ENCODE measurements around the gene GGNBP2.
A peak's percentile ranks its signal among the peaks of the same experiment; 100 is the strongest.

The GGNBP2 gene

DNA sequence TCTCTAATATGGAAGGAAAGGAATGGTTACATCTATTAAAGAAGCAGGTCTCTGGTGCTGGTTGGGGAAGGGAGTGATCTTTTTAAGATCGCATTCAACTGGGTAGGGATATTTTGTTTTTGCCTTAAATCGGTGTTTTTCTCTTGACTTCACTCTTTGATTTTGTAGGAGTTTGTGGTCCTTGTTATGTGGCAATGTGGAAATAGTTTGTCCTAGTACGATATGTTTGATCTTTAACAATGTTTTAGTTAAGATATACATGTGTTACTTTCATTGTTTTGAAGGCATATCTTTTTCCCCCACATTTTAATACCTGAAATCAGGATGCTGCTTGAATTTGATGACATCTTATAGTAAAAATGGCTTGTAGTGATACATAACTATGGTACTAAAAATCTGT is 8.7 kb downstream of the GGNBP2 start:
- no peak for DNase-seq (ENCODE audit: low read depth in 1 of 2, low spot score in 1 of 2)

GRCh38 chr17:36566081-36566480 is 21.4 kb downstream of the GGNBP2 start:
- DNase-seq (ENCODE audit: low read depth in 1 of 2, low spot score in 1 of 2) = no peak

GRCh38 chr17:36575028-36575427 is 30.3 kb downstream of the GGNBP2 start:
- DNase-seq (ENCODE audit: low read depth in 1 of 2, low spot score in 1 of 2) = no peak

- DNase-seq (ENCODE audit: low read depth in 1 of 2, low spot score in 1 of 2) = no peak
These were observed 32.1 kb downstream of the GGNBP2 start for GRCh38 chr17:36576793-36577192.

- DNase-seq (ENCODE audit: low read depth in 1 of 2, low spot score in 1 of 2) = no peak
These were observed 34.0 kb downstream of the GGNBP2 start for GRCh38 chr17:36578671-36579070.

DNA sequence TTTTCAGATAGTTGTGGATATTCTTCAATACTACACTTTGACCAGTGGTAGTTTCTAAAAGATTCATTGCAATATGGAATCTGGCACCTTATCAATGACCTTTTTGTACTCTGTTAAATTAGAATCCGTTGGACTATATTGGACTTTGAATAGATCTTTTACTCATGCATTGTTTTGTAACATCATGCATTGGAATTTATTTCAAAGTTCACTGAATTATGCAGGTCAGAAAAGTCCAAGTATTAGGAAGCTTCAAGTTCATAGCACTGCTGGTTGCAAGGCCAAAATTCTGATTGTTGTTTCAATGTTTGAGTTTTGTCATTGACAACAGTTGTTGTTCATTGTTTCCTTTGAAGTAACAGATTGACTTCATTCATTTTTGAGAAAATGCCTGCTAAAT is 39.1 kb downstream of the GGNBP2 start:
- DNase-seq (ENCODE audit: low read depth in 1 of 2, low spot score in 1 of 2) = no peak

- no peak for DNase-seq (ENCODE audit: low read depth in 1 of 2, low spot score in 1 of 2)
These were observed 41.4 kb downstream of the GGNBP2 start for GRCh38 chr17:36586138-36586537.

DNA sequence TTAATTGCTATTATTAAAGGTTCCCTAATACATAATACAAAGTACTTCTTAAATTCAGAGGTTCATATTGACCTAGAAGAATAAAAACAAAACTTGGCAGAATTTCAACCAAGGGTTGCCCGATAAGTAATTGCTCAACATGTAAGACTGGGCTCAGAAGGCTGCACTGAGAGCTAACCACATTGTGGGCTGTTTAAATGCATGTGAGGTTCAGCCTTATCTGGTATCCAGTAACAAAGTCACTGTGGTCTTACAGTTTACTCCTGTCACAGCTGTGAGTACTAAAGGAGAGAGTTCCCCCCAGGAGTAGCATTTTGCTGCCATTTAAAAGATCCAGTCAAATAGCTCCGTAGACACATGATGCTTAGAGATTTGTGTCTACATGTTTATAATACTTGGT is 45.4 kb downstream of the GGNBP2 start:
- no peak for DNase-seq (ENCODE audit: low read depth in 1 of 2, low spot score in 1 of 2)

- DNase-seq (ENCODE audit: low read depth in 1 of 2, low spot score in 1 of 2) = peak; percentile 46 to 70
These were observed 47.0 kb downstream of the GGNBP2 start, which contains the start of gene DHRS11 for GRCh38 chr17:36591434-36592315. DHRS11 (plus strand) TSS chr17:36591879; CDS start chr17:36592010, 131 bp downstream.

- no peak for DNase-seq (ENCODE audit: low read depth in 1 of 2, low spot score in 1 of 2)
These were observed 47.6 kb downstream of the GGNBP2 start for GRCh38 chr17:36592316-36592715.

DNA sequence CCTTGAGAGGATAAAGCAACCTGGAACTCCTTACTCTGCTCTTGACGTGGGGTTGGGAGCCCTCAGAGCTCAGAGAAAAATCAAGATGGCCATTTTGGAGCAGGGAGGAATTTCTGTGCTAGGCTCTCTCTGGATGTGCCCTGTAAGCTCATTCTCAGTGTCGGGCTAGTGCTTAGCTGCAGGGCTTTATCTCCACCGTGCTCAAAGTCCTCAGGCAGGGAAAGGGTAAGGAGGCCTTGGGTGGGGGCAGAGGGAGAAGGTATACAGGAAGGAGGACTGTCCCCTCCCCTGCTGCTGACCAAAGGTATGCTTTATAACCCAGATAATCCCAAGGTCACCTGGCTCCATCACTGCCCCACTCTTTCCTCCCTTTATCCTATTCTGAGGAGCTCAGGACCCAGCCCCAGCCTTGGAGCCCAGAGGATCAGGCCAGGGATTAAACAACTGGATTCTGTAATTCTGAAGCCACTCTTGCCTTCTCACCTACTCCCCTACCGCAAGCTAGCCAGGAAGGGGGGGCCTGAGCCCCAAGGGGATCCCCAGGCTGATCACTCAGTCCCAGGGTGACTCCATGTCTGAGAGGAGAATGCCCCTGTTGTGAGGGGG is 48.1 kb downstream of the GGNBP2 start:
- no peak for DNase-seq (ENCODE audit: low read depth in 1 of 2, low spot score in 1 of 2)

GRCh38 chr17:36593656-36594316 is 49.1 kb downstream of the GGNBP2 start:
- DNase-seq (ENCODE audit: low read depth in 1 of 2, low spot score in 1 of 2) = no peak

GRCh38 chr17:36594626-36595401 is 50.1 kb downstream of the GGNBP2 start:
- no peak for DNase-seq (ENCODE audit: low read depth in 1 of 2, low spot score in 1 of 2)

GRCh38 chr17:36597226-36597625 is 52.5 kb downstream of the GGNBP2 start:
- DNase-seq (ENCODE audit: low read depth in 1 of 2, low spot score in 1 of 2) = no peak

DNA sequence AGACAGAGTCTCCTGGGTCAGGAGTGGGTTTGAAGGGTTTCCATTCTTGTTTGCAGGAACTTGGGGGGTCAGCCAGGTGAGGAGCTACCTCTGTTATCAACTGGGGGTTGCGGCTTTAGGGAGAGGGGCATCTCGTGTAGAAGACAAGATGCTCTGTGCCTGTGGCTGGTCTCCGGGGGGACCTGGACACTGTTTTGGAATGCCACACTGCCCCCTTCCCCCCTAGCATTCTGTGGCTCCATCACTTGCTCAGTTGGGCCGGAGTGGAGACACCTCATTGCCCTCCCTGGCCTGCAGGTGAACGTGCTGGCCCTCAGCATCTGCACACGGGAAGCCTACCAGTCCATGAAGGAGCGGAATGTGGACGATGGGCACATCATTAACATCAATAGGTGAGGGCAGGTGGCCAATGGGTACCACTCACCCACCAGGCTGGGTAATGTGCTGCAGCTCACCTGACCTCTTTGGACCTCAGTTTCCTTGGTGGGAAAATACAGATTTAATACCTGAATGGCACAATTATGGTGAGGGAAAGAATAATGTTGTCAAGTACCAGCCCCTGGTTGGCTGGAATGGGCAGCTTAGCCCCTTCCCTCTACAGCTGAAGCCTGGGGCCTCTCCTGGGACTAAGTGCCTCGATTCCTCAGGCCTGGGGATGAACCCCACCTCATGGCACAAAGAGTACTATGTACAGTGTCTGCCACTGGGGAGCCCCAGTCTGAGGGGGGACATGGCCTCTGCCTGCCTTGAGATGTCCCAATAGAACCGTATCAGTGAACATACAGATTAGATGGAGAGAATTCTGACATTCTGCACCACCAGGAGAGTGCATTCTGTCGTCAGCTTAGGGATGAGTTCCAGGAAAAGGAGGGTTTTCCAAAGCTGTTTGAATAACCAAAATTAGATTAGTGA is 53.4 kb downstream of the GGNBP2 start:
- no peak for DNase-seq (ENCODE audit: low read depth in 1 of 2, low spot score in 1 of 2)

DNA sequence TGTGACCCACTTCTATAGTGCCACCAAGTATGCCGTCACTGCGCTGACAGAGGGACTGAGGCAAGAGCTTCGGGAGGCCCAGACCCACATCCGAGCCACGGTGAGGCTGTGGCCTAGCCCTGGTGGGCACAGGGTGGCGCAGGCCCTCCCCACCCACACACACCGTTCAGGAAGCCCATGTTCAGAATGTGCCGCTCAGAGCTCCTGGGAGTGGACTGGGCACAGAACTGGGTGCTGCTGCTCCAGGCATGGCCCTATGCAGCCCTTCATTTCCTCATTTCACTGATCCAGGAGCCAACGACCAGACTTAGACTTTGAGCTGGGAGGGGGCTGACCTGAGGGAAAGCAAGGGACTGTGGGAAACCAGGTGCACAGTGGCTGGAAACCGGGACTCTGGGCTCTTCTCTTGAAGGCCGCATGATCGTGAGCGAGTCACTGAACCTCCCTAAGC is 54.3 kb downstream of the GGNBP2 start:
- no peak for DNase-seq (ENCODE audit: low read depth in 1 of 2, low spot score in 1 of 2)

- DNase-seq (ENCODE audit: low read depth in 1 of 2, low spot score in 1 of 2) = no peak
These were observed 55.0 kb downstream of the GGNBP2 start for GRCh38 chr17:36599546-36600250.

DNA sequence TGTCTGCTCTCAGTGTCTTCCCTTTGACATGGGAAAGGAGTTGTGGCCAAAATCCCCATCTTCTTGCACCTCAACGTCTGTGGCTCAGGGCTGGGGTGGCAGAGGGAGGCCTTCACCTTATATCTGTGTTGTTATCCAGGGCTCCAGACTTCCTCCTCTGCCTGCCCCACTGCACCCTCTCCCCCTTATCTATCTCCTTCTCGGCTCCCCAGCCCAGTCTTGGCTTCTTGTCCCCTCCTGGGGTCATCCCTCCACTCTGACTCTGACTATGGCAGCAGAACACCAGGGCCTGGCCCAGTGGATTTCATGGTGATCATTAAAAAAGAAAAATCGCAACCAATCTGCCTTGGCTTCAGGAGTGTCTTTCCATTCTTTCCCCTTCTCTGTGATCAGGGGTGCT is 55.7 kb downstream of the GGNBP2 start:
- DNase-seq (ENCODE audit: low read depth in 1 of 2, low spot score in 1 of 2) = no peak

DNA sequence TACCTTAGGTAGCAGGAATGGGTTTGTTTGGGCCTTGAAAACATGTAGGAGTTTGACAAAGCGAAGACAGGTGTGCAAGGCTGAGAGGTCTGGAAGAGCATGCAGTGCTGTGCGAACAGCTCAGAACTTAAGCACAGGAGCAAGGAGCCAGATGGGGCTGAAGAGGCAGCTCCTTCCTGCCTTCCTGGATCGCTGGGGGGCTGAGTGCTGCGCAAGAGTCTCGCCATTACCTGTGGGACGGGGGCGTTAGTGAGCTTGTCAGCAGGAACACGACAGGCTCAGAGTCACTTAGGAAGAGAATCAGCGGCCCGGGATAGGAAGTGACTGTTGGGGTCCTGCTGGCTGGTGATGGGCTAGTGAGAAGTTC is 56.2 kb downstream of the GGNBP2 start:
- DNase-seq (ENCODE audit: low read depth in 1 of 2, low spot score in 1 of 2) = no peak
